Upper lobe of left lung (tissue), 4 donors: ENCODE results near the gene SNX5.

Experiments
- EP300 ChIP-seq, 4 donors: sonication (generic); formaldehyde crosslinking; IDR thresholded peaks; one replicate each; pipeline ENCODE4 v1.5.1; 2017; ENCODE audit warnings: antibody characterized with exemption in 4 of 4, control low read depth in 2 of 4
- POLR2AphosphoS5 ChIP-seq, 2 donors: sonication (generic); formaldehyde crosslinking; IDR thresholded peaks; one replicate each; pipeline ENCODE4 v1.5.1; 2017; ENCODE audit warnings: antibody characterized with exemption in 2 of 2
- TF ChIP-seq, protein P1 (sequence below), 6 experiments: fragments of 450-650 bp in 4 of 6; fragments of 200-600 bp in 2 of 6; sonication (generic) in 2 of 6; IDR thresholded peaks; one replicate each; pipeline ENCODE4 v1.5.1; 2016 to 2019; ENCODE audit warnings: antibody characterized with exemption in 6 of 6

GRCh38 chr20:17969278-17969883, 787 bp upstream of the SNX5 start:
- TF ChIP-seq POLR2AphosphoS5 (IDR thresholded peaks at IDR 0.05), result no peak
- TF ChIP-seq, protein P1, sequence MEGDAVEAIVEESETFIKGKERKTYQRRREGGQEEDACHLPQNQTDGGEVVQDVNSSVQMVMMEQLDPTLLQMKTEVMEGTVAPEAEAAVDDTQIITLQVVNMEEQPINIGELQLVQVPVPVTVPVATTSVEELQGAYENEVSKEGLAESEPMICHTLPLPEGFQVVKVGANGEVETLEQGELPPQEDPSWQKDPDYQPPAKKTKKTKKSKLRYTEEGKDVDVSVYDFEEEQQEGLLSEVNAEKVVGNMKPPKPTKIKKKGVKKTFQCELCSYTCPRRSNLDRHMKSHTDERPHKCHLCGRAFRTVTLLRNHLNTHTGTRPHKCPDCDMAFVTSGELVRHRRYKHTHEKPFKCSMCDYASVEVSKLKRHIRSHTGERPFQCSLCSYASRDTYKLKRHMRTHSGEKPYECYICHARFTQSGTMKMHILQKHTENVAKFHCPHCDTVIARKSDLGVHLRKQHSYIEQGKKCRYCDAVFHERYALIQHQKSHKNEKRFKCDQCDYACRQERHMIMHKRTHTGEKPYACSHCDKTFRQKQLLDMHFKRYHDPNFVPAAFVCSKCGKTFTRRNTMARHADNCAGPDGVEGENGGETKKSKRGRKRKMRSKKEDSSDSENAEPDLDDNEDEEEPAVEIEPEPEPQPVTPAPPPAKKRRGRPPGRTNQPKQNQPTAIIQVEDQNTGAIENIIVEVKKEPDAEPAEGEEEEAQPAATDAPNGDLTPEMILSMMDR (IDR thresholded peaks at IDR 0.05), result no peak
- TF ChIP-seq EP300 (IDR thresholded peaks at IDR 0.05), result no peak
